Esophagus muscularis mucosa (tissue), 3 donors: ENCODE measurements around the gene SUPT6H.

ENCODE experiments used
- POLR2A ChIP-seq: fragments of 450-650 bp; IDR thresholded peaks from one replicate; pipeline ENCODE4 v1.6.1; 2017; ENCODE audit warnings: antibody characterized with exemption, moderate library complexity, mild to moderate bottlenecking, low read depth
- TF ChIP-seq, protein P1 (sequence below), 3 experiments: fragments of 200-600 bp in 2 of 3; fragments of 450-650 bp in 1 of 3; sonication (generic) in 2 of 3; IDR thresholded peaks; one replicate each; pipeline ENCODE4 v1.5.1; 2017 to 2019; ENCODE audit warnings: antibody characterized with exemption in 3 of 3, mild to moderate bottlenecking in 2 of 3, moderate library complexity in 1 of 3

DNA sequence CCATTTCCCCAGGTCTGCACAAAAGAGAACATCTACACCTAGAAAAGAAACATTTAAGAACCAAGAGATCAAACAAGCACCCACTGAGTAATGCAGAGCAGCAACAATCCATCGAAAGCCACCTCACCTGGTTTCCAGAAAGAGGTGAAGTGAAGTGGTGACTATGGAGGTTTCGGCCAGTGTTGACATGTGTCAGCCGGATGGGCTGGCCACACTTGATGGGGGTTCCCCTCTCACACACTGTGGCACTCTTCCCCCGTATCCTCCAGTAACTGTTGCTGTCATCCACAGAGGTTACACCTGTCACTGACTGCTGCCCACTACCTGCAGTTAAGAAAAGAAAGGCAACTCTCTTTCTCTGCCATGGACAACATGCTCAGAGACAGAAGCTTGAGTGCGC lies 6.8 kb upstream of the SUPT6H start:
- TF ChIP-seq, protein P1, sequence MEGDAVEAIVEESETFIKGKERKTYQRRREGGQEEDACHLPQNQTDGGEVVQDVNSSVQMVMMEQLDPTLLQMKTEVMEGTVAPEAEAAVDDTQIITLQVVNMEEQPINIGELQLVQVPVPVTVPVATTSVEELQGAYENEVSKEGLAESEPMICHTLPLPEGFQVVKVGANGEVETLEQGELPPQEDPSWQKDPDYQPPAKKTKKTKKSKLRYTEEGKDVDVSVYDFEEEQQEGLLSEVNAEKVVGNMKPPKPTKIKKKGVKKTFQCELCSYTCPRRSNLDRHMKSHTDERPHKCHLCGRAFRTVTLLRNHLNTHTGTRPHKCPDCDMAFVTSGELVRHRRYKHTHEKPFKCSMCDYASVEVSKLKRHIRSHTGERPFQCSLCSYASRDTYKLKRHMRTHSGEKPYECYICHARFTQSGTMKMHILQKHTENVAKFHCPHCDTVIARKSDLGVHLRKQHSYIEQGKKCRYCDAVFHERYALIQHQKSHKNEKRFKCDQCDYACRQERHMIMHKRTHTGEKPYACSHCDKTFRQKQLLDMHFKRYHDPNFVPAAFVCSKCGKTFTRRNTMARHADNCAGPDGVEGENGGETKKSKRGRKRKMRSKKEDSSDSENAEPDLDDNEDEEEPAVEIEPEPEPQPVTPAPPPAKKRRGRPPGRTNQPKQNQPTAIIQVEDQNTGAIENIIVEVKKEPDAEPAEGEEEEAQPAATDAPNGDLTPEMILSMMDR (IDR thresholded peaks at IDR 0.05) = no peak
- TF ChIP-seq POLR2A = no peak
